Measurements from ENCODE around the gene XCL2. TPM values are rescaled to one million over a fixed set of nuclear protein-coding genes. Genes with fewer than 3 reads are reported as not detected.

The XCL2 gene
- total RNA-seq, 2 donors from 2014 or later: 2.7 TPM

DNA sequence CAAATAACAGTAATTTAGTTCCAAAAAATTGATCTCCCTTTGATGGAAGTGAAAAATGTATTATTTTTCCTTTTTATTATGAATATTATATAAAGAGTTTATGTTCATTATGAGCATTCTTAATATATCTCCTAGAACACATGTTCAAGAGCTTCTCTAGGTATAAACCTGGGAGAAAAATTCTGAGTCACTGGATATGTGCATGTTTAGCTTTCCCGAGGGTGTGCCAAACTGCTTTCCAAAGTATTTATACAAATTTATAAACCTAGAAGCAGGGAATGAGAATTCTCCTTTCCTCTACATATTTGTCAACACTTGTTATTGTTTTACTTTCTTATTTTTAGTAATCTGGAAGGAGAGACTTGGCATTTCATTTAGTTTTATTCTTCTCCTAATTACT, 25.0 kb downstream of the XCL2 start:
- ATAC-seq (no peak), DNase-seq (ENCODE audit: low spot score) (no peak)
- Mint-ChIP-seq H3K36me3 (peaks cover 13% of the 10 kb centered on the region), H3K27ac (no peak overlapping the region), H3K4me3 (peak overlapping the region; percentile 52), H3K4me1 (ENCODE audit: low read depth in 2 of 2) (peaks cover 58 to 69% of the 10 kb centered on the region in 2 donors), H3K27me3 (no peaks in the 10 kb centered on the region), H3K9me3 (peaks cover 8% of the 10 kb centered on the region)

DNA sequence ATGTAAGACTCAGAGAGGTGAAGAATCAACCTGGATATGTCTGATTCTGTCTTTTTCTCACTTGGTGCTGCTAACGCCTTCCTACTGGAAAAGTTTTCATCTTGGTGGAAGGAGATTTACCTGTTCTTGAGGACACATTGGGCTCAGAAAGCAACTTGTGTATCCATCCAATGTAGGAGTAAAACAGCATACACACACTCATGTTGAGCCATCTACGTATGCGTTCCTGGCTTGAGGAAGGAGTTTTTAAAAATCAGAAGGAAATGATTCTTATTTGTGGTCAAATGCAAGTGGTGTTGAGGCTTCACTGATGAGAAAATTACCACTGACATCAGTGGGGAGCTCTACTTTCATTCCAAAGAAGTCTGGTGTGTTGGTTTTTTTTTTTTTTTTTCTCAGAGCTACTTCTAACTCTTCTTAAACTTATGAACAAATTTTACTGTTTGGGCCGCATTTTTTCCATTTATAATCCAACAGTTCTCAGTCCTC, 25.6 kb downstream of the XCL2 start:
- Mint-ChIP-seq H3K36me3 (peaks cover 8% of the 10 kb centered on the region), H3K4me1 (ENCODE audit: low read depth in 2 of 2) (peaks cover 62 to 71% of the 10 kb centered on the region in 2 donors), H3K27me3 (no peaks in the 10 kb centered on the region), H3K4me3 (peak overlapping the region; percentile 52), H3K27ac (peak overlapping the region; percentile 29 to 64), H3K9me3 (peaks cover 6% of the 10 kb centered on the region)
- DNase-seq (ENCODE audit: low spot score): no peak
- ATAC-seq: peak in 1 of 2 donors; percentile 42

DNA sequence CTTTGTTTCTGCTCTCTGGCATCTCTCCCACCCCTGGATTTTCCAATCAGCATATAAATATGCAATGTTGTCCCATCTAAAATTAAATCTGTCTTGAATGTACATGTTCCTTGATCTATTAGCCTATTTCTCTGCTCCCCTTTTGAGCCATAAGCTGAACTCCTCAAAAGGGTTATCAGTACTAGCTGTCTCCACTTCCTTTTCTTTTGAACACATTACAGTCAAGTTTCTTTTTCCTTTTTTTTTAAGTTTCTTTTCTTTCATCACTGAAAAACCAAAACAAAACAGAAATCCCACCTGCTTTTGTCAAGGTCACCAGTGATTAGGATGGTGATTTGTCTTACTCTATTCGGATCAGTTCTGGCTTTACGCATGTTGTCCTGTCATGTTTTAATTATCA, 29.3 kb downstream of the XCL2 start:
- no peak for DNase-seq (ENCODE audit: low spot score)
- no peaks in the 10 kb centered on the region for H3K36me3 Mint-ChIP-seq
- peak overlapping the region; percentile 36 to 93 for H3K27ac Mint-ChIP-seq
- H3K4me3 Mint-ChIP-seq: peak overlapping the region; percentile 89
- H3K4me1 Mint-ChIP-seq (ENCODE audit: low read depth in 2 of 2): peaks cover 59 to 68% of the 10 kb centered on the region in 2 donors
- peaks cover 3% of the 10 kb centered on the region for H3K9me3 Mint-ChIP-seq
- no peaks in the 10 kb centered on the region for H3K27me3 Mint-ChIP-seq
- ATAC-seq: no peak

DNA sequence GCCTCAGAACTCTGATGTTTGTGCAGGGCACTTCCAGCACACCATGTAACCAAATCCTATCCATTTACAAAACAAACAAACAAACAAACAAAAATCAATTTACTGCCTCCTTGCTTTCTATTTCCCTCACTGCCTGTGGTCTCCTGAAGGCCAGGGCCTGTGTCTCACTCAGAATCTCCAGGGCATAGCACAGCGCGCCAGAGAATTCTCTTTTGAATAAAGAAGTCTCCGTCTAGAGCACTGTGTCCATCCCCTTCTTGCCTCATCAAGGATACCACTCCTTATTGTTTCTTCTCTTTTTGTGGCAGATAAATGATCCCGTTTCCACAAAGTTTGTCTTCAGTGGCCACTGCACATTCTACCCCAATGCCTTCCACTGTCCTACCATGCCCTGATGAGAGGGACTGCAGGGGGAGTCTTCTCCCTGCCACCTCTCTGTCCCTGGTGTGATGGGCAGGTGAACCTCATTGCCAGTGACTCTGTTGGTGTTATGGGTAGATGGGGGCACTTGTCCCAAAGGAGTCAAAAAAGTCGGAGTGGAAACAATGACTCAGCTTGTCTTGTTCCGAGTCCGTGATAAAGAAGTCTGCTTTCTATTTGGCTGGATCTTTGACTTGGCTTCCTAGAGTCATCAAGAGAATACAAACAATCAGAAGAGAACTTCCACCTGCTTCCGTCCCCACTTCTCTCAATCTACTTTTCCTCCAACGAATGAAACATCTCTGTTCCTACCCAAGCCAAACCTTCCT, 30.0 kb downstream of the XCL2 start:
- Mint-ChIP-seq H3K4me3 (peak overlapping the region; percentile 89), H3K9me3 (peaks cover 3% of the 10 kb centered on the region), H3K36me3 (peaks cover 3% of the 10 kb centered on the region), H3K4me1 (ENCODE audit: low read depth in 2 of 2) (peaks cover 64 to 71% of the 10 kb centered on the region in 2 donors), H3K27me3 (no peaks in the 10 kb centered on the region), H3K27ac (peak overlapping the region; percentile 36 to 93)
- ATAC-seq (peak in 1 of 2 donors; percentile 11), DNase-seq (ENCODE audit: low spot score) (no peak)

DNA sequence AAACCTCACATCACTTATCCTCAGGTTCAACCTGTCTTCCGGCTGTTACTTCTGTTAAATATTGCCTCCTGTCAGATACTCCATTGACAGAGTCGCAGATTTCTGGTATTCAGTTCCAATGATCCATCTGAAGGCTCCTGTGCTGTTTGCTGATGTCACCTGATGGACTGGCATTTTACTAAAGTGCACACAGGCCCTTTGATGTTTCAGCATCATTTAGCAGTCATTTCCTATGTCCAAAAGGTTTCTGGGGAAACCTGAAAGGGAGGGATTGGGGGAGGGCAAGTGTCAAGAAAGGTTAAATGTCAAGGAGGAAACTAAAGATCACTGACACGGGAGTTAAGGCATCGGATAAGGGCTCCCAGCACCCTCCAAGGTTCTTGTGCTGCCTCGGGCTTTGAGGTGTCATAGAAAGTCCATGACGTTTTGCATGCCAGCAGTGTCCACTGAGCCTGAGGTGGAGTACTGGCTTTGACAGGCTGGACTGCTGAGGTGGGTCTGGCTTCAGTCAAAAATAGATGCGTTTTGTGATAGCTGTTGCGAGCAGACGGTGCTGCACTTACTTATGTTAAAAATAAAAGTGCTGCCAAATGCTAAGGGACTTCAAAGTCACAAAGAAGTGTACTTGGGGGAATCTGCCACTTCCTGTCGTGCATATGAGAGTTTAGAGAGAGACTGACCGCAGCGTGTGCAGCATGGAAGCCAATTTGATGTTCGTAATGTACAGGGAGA, 30.8 kb downstream of the XCL2 start:
- ATAC-seq (peak; percentile 76 to 77), DNase-seq (ENCODE audit: low spot score) (peak; percentile 71)
- peak overlapping the region; percentile 36 to 93 for H3K27ac Mint-ChIP-seq
- peaks cover 6% of the 10 kb centered on the region for H3K36me3 Mint-ChIP-seq
- H3K27me3 Mint-ChIP-seq: no peaks in the 10 kb centered on the region
- peak overlapping the region; percentile 89 for H3K4me3 Mint-ChIP-seq
- peaks cover 65 to 74% of the 10 kb centered on the region in 2 donors for H3K4me1 Mint-ChIP-seq (ENCODE audit: low read depth in 2 of 2)
- H3K9me3 Mint-ChIP-seq: peaks cover 3% of the 10 kb centered on the region

DNA sequence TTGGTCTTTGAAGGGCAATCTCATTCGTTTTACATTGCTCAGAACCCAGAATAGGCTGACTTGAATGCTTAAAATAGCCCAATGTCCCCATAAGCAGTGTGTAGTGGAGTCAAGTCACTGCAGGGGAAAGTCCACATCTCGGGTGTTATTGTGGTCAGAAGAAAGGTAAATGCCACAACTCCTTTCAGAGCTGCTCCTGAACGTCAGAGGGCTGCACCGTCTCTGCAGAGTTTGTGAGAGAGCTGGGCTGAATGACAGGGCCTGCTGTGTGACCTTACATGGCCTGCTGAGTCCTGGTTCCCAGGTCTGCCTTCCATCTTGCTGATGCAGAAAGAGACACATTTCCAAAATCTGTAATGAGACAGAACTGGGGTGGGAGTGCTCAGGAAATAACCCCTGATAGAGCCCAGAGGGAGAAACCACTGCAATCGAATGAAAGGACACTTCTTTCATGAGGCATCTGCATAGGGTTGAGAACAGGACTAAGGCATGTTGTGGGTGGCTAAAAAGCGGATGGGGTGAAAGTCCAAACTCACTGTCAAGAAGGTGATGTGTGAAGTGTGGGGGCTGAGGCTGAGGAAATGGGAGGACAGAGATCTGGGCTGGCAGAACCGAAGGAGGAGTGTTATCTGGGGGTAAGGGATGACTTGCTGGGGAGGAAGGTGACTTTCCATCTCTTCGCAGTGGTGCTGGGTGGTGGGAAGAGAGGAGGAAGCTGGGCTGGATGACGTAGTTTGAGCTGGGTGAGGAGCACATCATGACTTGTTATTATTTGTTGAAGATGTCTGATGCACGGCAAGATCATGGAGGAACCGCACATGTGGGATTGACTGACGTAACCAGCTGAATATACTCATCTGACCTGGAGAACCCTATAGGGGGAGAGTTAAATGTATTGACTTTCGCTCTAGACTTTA, 33.7 kb downstream of the XCL2 start:
- Mint-ChIP-seq H3K27ac (peak overlapping the region; percentile 64 to 66), H3K9me3 (peaks cover 3% of the 10 kb centered on the region), H3K36me3 (peaks cover 6% of the 10 kb centered on the region), H3K4me1 (ENCODE audit: low read depth in 2 of 2) (peaks cover 70 to 85% of the 10 kb centered on the region in 2 donors), H3K27me3 (no peaks in the 10 kb centered on the region), H3K4me3 (peak overlapping the region; percentile 65)
- ATAC-seq: peak; percentile 68 to 86
- DNase-seq (ENCODE audit: low spot score): peak; percentile 70

DNA sequence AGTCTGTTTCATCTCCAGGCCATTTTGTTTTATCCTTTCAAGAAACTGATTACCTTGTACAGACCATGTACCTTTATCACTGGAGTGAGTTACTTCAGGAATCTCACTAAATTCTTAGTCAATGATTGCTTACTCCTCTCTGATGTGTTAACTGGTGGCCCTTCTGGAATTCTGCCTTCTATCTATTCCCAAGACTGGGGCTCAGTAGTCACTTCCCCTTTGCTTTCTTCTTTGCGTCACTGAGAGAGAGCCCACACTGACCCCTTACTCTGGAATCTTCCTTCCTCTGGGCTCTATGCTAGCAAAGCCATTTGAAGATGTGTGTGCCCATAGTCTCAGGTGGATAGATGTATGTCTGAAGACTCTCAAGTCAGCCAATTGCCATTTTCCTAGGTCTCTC, 34.6 kb downstream of the XCL2 start:
- H3K4me3 Mint-ChIP-seq: peak overlapping the region; percentile 65
- no peaks in the 10 kb centered on the region for H3K9me3 Mint-ChIP-seq
- no peak for ATAC-seq
- DNase-seq (ENCODE audit: low spot score): no peak
- no peaks in the 10 kb centered on the region for H3K27me3 Mint-ChIP-seq
- peak overlapping the region; percentile 64 to 66 for H3K27ac Mint-ChIP-seq
- peaks cover 6% of the 10 kb centered on the region for H3K36me3 Mint-ChIP-seq
- peaks cover 69 to 85% of the 10 kb centered on the region in 2 donors for H3K4me1 Mint-ChIP-seq (ENCODE audit: low read depth in 2 of 2)

DNA sequence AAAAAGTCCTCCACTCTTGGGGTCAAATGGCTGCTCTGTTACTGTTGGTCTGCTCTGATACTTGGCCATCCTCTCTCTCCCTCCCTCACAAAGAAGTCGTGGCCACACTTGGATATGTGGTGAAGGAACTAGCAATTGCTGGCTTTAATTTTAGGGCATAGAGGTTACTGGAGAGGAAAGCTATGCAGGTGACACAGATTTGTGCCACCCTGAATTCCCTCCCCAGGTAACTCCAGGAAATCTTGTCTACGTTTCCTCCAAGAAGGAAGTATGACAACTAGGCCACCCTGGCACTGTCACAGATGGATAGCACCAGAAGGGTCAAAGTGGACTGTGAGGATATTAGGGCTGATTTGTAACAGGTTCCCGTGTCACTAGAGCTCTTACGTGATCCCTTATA, 36.0 kb downstream of the XCL2 start:
- H3K4me3 Mint-ChIP-seq: no peak overlapping the region
- H3K36me3 Mint-ChIP-seq: peaks cover 10% of the 10 kb centered on the region
- no peak for DNase-seq (ENCODE audit: low spot score)
- peaks cover 5% of the 10 kb centered on the region for H3K9me3 Mint-ChIP-seq
- peaks cover 68 to 83% of the 10 kb centered on the region in 2 donors for H3K4me1 Mint-ChIP-seq (ENCODE audit: low read depth in 2 of 2)
- peak overlapping the region in 1 of 2 donors; percentile 66 for H3K27ac Mint-ChIP-seq
- H3K27me3 Mint-ChIP-seq: no peaks in the 10 kb centered on the region
- no peak for ATAC-seq

DNA sequence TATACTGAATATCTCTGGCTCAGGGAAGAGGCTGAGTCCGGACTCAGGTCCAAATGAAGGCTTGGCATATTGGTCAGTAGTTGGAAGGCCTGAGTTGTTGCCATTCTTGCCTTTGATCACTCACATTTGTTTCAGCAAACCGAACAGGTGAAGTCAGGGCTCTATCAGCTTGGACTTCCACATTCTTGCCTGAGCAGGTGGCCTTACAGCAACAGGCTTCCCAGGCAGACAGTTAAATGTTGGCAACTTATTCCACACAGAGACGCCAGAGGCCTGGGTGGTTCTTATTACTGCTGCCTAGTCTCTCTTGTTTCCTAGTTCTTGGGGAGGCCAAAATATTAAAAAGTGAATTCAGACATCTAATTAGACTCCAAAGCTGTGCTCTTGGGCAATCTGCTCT, 36.6 kb downstream of the XCL2 start:
- Mint-ChIP-seq H3K27ac (no peak overlapping the region), H3K36me3 (peaks cover 10% of the 10 kb centered on the region), H3K27me3 (no peaks in the 10 kb centered on the region), H3K4me3 (no peak overlapping the region), H3K4me1 (ENCODE audit: low read depth in 2 of 2) (peaks cover 67 to 80% of the 10 kb centered on the region in 2 donors), H3K9me3 (peaks cover 5% of the 10 kb centered on the region)
- no peak for ATAC-seq
- DNase-seq (ENCODE audit: low spot score): no peak

DNA sequence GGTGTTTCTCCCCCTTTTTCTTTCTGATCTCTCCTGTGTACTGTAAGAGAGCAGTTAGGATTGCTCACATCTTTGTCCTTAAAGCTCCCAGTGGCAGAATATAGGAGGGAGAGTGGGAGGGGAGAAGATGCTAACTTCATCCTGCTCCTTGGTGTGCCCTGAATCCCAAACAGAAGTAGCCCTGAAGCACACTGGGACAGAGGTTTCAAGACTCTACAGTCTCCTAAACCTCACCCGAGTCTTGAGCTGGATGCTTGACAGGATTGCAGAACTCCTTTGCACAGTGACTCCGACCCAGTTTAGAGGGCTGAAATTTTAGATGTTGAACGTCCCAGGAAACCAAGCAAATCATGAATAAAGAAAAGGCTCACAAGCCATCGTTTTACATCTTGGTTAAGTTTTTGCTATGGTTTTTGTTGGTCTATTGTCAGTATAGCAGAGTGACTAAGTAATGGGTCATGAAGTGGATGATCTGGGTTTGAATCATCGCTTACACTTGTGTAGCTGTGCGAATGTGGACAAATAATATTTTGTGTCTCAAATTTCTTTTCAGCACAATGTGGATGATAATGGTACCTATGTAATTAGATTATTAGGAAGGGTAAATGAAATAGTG, 37.5 kb downstream of the XCL2 start:
- peaks cover 10% of the 10 kb centered on the region for H3K36me3 Mint-ChIP-seq
- H3K4me1 Mint-ChIP-seq (ENCODE audit: low read depth in 2 of 2): peaks cover 64 to 82% of the 10 kb centered on the region in 2 donors
- H3K27me3 Mint-ChIP-seq: no peaks in the 10 kb centered on the region
- DNase-seq (ENCODE audit: low spot score) (no peak), ATAC-seq (no peak)
- peaks cover 5% of the 10 kb centered on the region for H3K9me3 Mint-ChIP-seq
- H3K27ac Mint-ChIP-seq: peak overlapping the region; percentile 24 to 53
- H3K4me3 Mint-ChIP-seq: peak overlapping the region; percentile 21

DNA sequence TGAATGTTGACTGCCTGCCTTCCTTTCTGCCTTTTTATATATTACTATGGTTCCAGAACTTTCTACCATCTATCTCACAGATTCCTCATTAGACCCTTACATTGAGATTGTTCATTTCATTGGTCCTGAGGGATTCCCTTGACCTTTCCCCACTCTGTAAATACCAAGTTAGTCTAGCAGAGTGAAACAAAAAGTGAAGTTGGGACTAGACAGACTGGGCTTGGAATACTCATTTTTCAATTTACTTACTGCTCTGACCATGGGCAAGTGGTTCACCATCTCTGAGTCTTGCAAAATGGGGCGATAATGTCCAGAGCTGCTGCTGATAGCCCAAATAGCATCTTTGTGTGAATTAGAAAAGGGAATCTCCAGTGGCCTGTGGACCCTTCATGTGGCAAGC, 38.8 kb downstream of the XCL2 start:
- H3K27me3 Mint-ChIP-seq: no peaks in the 10 kb centered on the region
- DNase-seq (ENCODE audit: low spot score): no peak
- peaks cover 5% of the 10 kb centered on the region for H3K9me3 Mint-ChIP-seq
- H3K27ac Mint-ChIP-seq: peak overlapping the region in 1 of 2 donors; percentile 16
- ATAC-seq: no peak
- peaks cover 55 to 76% of the 10 kb centered on the region in 2 donors for H3K4me1 Mint-ChIP-seq (ENCODE audit: low read depth in 2 of 2)
- peaks cover 10% of the 10 kb centered on the region for H3K36me3 Mint-ChIP-seq
- H3K4me3 Mint-ChIP-seq: peak overlapping the region; percentile 9

DNA sequence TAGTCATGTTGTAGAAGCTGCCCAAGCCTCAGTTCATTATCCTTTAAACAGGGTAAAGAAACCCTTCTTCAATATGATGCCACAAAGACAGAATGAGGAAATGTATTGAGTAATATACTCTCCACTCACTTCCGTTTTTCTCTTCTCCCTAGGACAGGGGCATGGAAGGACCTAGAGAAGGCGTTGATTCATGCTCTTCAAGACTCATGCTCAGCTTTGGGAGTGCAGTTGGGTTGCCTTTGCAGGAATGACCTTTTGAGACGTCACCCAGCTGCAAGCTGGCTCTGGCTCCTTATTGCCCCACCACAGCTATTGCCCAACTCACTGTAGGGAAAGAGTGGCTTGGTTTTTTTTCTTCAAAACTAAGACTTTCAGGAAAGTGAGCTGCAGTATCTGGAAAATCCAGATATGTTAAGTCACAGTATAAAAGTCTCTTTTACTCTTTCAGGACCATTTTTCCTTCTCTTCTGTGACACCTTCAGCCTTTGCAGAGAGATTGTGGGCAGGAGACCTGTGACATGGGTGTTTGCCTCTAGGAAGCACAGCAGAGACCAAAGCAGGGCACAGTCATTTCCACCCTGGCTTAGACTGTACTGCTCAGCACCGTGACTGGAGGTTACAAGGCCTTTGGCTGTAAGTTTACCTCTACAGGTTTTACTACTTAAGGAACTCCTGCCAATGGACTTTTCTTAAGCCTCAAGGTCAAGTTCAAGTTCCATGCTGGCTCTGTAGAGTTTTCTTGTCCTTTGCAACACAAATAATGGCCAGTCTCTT, 39.5 kb downstream of the XCL2 start:
- Mint-ChIP-seq H3K4me3 (peak overlapping the region; percentile 9), H3K4me1 (ENCODE audit: low read depth in 2 of 2) (peaks cover 52 to 76% of the 10 kb centered on the region in 2 donors), H3K36me3 (peaks cover 10% of the 10 kb centered on the region), H3K27me3 (no peaks in the 10 kb centered on the region), H3K9me3 (peaks cover 5% of the 10 kb centered on the region), H3K27ac (peak overlapping the region; percentile 16 to 69)
- ATAC-seq: peak; percentile 91 to 93
- no peak for DNase-seq (ENCODE audit: low spot score)

Data from natural killer cell treated with Interleukin-12 subunit alpha and Interleukin-12 subunit beta and Interleukin-15 and Interleukin-18, amount 100 ng/mL, for 72 hours (primary cell).